ENCODE data around the gene AURKA. TPM values are rescaled to one million over a fixed set of nuclear protein-coding genes. Genes with fewer than 3 reads are reported as not detected.

The AURKA gene
- total RNA-seq (2014; rRNA removed; shearing (Covaris generic)): 65.2 and 100 TPM in 2 replicates

- in situ Hi-C loops (cut with HindIII; ENCODE audit: low sequenced_read_pairs): no loop called here
Observed at GRCh38 chr20:56392132-56392880, at the start of gene AURKA, which contains the start of gene CSTF1. Gene AURKA (minus strand): TSS chr20:56392215. CDS start chr20:56388197, 4,018 bp downstream. Gene CSTF1 (plus strand): TSS chr20:56392645. CDS start chr20:56395553, 2,908 bp downstream.

GRCh38 chr20:56440346-56441007, 48.5 kb upstream of the AURKA start:
- in situ Hi-C loops (cut with HindIII; ENCODE audit: low sequenced_read_pairs): no loop called here

More at GRCh38 chr20:56392132-56392880, at the start of gene AURKA, which contains the start of gene CSTF1:
- peak; percentile 100 for DNase-seq (ENCODE audit: low spot score)

GRCh38 chr20:56439771-56440291, 47.8 kb upstream of the AURKA start:
- in situ Hi-C loops (cut with HindIII; ENCODE audit: low sequenced_read_pairs): no loop called here
- no peak for DNase-seq (ENCODE audit: low spot score)

More at GRCh38 chr20:56440346-56441007, 48.5 kb upstream of the AURKA start:
- no peak for DNase-seq (ENCODE audit: low spot score)

- DNase-seq (ENCODE audit: low spot score): no peak
- in situ Hi-C loops (cut with HindIII; ENCODE audit: low sequenced_read_pairs): no loop called here
Observed at GRCh38 chr20:56438284-56438683, 46.3 kb upstream of the AURKA start.

- DNase-seq (ENCODE audit: low spot score): no peak
- in situ Hi-C loops (cut with HindIII; ENCODE audit: low sequenced_read_pairs): no loop called here
Observed at GRCh38 chr20:56437196-56437960, 45.4 kb upstream of the AURKA start.

GRCh38 chr20:56433880-56434255, 41.9 kb upstream of the AURKA start:
- no peak for DNase-seq (ENCODE audit: low spot score)
- in situ Hi-C loops (cut with HindIII; ENCODE audit: low sequenced_read_pairs): no loop called here

- DNase-seq (ENCODE audit: low spot score): no peak
- in situ Hi-C loops (cut with HindIII; ENCODE audit: low sequenced_read_pairs): no loop called here
Observed at GRCh38 chr20:56433221-56433879, 41.3 kb upstream of the AURKA start.

GRCh38 chr20:56431471-56431870, 39.5 kb upstream of the AURKA start:
- no peak for DNase-seq (ENCODE audit: low spot score)
- in situ Hi-C loops (cut with HindIII; ENCODE audit: low sequenced_read_pairs): no loop called here

GRCh38 chr20:56430957-56431356, 38.9 kb upstream of the AURKA start:
- in situ Hi-C loops (cut with HindIII; ENCODE audit: low sequenced_read_pairs): no loop called here
- no peak for DNase-seq (ENCODE audit: low spot score)

- in situ Hi-C loops (cut with HindIII; ENCODE audit: low sequenced_read_pairs): no loop called here
- no peak for DNase-seq (ENCODE audit: low spot score)
Observed at GRCh38 chr20:56430461-56430860, 38.4 kb upstream of the AURKA start.

- in situ Hi-C loops (cut with HindIII; ENCODE audit: low sequenced_read_pairs): no loop called here
Observed at GRCh38 chr20:56429941-56430340, 37.9 kb upstream of the AURKA start.

GRCh38 chr20:56429502-56429901, 37.5 kb upstream of the AURKA start:
- no peak for DNase-seq (ENCODE audit: low spot score)
- in situ Hi-C loops (cut with HindIII; ENCODE audit: low sequenced_read_pairs): no loop called here

More at GRCh38 chr20:56429941-56430340, 37.9 kb upstream of the AURKA start:
- no peak for DNase-seq (ENCODE audit: low spot score)

- no peak for DNase-seq (ENCODE audit: low spot score)
- in situ Hi-C loops (cut with HindIII; ENCODE audit: low sequenced_read_pairs): no loop called here
Observed at GRCh38 chr20:56428881-56429280, 36.9 kb upstream of the AURKA start.

- no peak for DNase-seq (ENCODE audit: low spot score)
- in situ Hi-C loops (cut with HindIII; ENCODE audit: low sequenced_read_pairs): no loop called here
Observed at GRCh38 chr20:56428410-56428809, 36.4 kb upstream of the AURKA start.

- DNase-seq (ENCODE audit: low spot score): no peak
- in situ Hi-C loops (cut with HindIII; ENCODE audit: low sequenced_read_pairs): no loop called here
Observed at GRCh38 chr20:56427797-56428196, 35.8 kb upstream of the AURKA start.

GRCh38 chr20:56426926-56427325, 34.9 kb upstream of the AURKA start:
- no peak for DNase-seq (ENCODE audit: low spot score)
- in situ Hi-C loops (cut with HindIII; ENCODE audit: low sequenced_read_pairs): no loop called here

- in situ Hi-C loops (cut with HindIII; ENCODE audit: low sequenced_read_pairs): no loop called here
Observed at GRCh38 chr20:56426026-56426425, 34.0 kb upstream of the AURKA start.

GRCh38 chr20:56424931-56425330, 32.9 kb upstream of the AURKA start:
- in situ Hi-C loops (cut with HindIII; ENCODE audit: low sequenced_read_pairs): no loop called here
- no peak for DNase-seq (ENCODE audit: low spot score)

More at GRCh38 chr20:56426026-56426425, 34.0 kb upstream of the AURKA start:
- DNase-seq (ENCODE audit: low spot score): no peak

GRCh38 chr20:56423886-56424285, 31.9 kb upstream of the AURKA start:
- no peak for DNase-seq (ENCODE audit: low spot score)
- in situ Hi-C loops (cut with HindIII; ENCODE audit: low sequenced_read_pairs): no loop called here

Measured in G401 (cell line).